PFSK-1 (cell line): ENCODE results near the gene RAB30.

ENCODE experiments used
- POLR2AphosphoS5 ChIP-seq: IDR thresholded peaks from 2 replicates; pipeline ENCODE4 v1.6.1; 2012; ENCODE audit warnings: low read depth, mild to moderate bottlenecking, control low read depth, low read length, moderate library complexity
- SIN3A ChIP-seq: IDR thresholded peaks from 2 replicates; pipeline ENCODE4 v1.6.1; 2012; ENCODE audit warnings: mild to moderate bottlenecking, low read length, moderate library complexity, borderline replicate concordance; ENCODE audit not compliant: insufficient read depth
- TAF1 ChIP-seq: IDR thresholded peaks from 2 replicates; pipeline ENCODE4 v1.6.1; 2012; ENCODE audit warnings: low read length, control low read depth, borderline replicate concordance; ENCODE audit not compliant: insufficient read depth

GRCh38 chr11:83069441-83070043, 2.2 kb downstream of the RAB30 start:
- TF ChIP-seq POLR2AphosphoS5 (no peak), TAF1 (no peak), SIN3A (no peak)
